Medulla oblongata (tissue), 1 donor: ENCODE data around the gene DISC1.

Experiments
- DNase-seq: peaks from one replicate; pipeline ENCODE4 v3.0.0-alpha.2; 2015; ENCODE audit errors: extremely low spot score

DISC1 gene

DNA sequence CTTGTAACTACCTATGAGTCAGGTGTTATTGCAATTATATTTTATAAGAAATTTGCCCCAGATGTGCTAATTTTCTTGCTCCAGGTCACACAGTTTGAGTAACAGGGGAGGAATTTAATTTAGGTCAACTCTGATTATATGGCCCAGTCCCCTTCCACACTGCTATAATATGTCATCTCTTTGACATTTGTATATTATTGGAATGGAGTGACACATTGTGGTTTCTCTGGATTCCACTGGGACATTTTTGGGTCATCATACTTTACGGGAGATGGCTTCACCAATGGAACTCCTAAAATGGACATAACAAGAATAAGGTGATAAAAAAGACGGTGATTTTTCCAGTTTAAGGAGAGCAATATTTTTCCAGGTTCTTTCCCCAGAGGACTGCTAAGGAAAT, 191.2 kb downstream of the DISC1 start:
- DNase-seq = no peak

DNA sequence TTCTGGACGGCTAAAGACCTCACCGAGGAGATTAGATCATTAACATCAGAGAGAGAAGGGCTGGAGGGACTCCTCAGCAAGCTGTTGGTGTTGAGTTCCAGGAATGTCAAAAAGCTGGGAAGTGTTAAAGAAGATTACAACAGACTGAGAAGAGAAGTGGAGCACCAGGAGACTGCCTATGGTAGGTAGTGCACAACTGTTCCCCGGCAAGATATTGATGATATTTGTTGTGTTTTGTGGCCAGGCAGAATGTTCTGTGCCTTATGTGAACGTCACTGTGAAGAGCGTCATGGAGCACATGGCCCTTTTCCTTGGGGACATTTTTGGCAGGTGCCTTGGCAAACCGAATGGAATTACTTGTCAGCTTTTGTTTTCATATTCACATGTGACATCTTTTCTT, 191.7 kb downstream of the DISC1 start:
- DNase-seq = no peak

DNA sequence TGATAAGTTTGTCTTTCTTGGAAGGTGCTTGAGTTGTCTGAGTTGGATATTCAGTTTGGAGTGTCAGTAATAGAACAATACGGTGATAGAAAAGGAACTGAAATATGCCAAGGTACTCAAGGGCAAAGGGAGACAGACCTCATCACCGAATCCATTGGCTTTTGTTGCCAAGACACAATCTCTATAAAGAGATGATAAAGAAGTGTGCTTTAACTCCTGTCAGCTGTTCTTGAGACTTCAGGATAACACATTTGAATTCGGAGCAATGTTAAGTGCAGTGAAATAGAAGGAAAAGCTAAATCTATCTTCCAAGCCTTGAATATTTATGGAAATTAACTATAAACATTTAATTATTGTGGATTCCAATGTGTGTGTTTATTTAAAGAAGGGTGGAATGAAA, 194.7 kb downstream of the DISC1 start:
- no peak for DNase-seq

DNA sequence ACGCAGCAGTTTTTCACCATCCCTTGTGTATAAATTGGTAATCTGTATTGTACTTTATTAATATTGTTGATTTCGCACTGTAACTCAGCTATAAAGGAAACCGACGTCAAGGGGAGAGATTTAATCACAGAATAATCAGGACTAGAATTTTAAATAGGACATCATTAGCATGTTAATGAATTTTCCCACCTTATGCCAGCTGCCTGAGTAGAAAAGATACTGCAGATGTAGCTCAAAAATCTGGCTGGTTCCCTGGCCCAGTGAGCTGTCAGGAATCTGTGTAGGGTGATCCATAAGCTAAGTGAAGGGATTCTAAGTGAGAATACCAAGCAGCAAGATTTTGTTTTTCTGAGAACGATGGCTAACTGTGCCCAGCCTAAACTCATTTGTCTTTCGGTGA, 195.5 kb downstream of the DISC1 start:
- DNase-seq = no peak

DNA sequence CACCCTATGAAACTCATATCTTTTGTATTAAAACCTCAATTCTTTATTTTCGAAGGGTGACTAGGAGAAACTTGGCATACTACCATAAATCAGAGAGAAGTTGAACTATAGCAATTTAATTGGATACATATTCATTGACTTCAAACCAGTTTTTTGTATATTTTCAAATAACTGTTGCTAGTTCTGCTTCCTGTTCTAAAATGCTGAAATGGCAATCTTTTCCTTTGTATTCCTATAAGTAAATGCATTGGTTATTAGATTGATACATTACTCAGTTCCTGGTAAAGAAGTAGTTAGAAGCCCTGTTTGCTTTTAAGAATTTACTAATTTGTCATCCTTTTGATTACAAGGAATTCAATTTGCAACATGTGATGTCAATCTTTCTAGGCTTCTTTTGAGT, 200.0 kb downstream of the DISC1 start:
- no peak for DNase-seq

DNA sequence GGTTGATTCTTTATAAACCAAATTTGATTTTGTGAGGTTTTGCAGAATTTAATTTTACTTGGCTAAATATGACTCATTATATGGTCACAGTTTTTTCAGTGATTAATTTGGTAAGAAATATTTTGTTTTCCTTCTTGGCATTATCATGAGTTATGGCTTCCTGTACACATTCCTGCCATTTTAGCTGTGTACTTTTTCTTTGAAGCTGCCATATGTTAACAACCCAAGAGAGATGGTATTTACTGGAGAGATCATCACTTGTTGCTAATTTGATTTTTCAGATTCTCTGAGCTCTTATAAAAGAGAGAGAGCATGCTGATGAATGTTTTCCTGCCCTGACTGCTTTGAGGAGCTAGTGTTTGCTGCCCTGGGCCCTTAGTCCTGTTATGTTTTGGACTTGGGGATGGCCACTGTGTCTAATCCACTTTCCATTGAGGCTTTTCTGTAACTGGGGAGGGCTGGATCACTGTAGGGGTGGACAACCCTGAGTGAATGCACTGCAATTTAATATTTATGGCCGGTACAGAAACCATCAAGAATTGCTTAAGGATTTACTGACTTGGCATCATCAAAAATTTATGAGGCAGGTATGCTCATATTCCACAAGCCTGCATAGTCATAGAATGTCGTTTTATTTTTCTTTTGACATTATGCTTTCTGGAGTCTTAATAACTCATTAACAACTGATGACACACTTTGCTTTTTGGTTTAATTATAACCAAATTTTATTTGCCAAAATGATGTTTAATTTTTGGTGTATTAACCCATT, 200.9 kb downstream of the DISC1 start:
- DNase-seq = no peak

DNA sequence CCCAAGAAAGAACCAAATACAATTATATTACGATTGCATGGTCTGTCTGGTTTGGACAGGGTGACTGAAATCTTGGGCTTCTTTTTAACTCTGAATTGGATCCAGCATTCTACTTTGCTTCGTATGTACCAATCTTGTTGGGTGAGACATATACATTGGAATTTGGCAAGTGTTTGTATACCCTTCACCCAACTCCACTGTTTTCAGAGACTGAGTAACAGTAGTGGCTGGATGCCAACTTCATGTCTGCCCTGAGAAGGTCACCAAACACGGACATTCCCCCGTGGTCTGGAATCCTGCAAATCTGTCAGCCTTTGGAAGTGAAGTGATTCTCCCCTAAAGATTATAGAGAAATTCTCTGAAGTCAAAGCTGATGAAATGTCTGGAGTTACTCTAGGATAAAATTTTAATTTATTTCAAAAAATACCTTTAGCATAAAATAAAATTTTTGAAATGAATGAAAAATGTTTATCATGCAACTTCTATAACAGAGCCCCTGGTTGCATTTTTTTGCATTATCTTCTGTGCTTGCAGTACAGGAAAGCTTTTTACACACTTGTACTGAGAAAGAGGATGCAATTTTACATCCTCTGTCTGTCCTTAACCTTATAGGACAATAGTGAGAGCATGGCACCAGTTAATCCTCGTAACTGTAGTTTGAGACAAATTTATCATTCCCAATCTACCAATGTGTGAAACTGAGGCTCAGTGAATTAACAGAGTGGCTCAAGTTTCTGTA, 201.8 kb downstream of the DISC1 start:
- no peak for DNase-seq

DNA sequence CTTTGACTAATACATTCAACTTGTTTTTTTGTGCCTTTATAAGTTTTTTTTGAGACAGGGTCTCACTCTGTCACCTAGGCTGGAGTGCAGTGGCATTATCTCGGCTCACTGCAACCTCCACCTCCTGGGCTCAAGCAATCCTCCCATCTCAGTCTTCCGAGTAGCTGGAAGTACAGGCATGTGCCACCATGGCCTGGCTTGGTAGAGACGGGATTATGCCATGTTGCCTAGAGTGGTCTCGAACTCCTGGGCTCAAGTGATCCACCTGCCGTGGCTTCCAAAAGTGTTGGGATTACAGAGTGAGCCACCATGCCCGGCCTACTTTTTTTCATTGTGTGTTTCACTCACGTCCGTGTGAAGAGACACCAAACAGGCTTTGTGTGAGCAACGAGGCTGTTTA, 202.7 kb downstream of the DISC1 start:
- no peak for DNase-seq

DNA sequence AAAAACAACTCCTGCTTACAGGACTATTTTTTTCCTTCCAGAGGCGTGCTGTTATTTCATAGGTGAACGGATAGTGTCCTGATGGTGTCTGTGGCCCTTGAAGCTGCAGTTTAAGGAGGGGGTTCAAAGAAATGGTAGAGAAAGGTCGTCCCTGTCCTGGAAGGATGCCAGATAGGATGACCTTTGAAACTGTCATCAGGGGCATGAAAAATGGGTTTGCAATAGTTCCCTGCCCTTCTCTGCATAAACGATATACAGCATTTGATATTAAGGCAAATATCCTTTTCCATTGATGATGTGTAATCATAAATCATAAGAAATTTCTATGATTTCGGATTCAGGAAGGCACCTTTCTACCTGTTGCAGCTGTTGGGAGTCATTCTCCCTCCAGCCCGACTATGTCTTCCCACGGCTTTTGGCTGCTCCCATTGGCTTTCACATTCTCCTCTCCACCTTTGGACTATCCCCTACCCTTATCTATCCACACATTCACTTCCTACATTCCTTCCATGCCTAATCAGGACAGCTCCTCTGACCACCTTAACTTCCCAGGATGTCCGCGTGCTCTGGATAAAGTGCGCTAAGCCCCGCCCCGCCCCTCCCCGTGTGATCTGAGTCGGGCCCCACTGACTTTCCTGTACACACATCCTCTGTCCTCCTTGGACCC, 209.8 kb downstream of the DISC1 start:
- DNase-seq = no peak

DNA sequence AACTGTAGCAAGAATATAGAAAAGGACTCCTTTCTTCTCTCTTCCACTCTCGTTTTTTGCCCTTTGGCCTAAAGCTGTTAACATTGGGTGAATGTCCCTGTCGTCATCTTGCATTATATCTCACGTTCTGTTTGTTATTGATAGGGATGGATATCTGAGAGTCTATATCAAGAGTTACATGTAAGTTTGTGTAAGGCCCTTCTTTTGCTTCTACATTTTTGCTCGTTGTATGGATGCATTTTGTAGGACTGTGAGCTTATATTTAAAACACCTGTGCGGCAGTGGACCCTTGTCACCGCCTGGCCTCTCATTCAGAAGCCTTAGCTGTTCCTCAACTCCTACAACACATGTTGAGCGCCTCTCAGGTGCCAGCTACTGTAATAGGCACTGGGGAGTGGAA, 211.9 kb downstream of the DISC1 start:
- no peak for DNase-seq

DNA sequence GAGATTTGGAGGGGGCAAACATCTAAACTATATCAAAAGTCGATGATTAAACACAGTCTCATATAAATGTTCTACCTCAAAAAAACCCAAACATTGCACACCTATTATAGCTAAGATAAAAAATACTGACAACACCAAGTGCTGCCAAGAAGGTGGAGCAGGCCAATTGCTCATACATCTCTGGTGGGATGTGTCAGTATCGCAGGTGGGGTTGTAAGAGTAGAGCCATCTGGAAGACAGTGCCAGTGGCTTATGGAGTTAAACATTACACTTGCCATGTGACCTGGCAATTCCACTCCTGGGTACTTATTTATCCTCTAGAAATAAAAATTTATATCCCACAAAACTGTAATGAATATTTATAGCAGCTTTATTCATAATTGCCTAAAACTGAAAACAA, 213.4 kb downstream of the DISC1 start:
- DNase-seq = no peak

DNA sequence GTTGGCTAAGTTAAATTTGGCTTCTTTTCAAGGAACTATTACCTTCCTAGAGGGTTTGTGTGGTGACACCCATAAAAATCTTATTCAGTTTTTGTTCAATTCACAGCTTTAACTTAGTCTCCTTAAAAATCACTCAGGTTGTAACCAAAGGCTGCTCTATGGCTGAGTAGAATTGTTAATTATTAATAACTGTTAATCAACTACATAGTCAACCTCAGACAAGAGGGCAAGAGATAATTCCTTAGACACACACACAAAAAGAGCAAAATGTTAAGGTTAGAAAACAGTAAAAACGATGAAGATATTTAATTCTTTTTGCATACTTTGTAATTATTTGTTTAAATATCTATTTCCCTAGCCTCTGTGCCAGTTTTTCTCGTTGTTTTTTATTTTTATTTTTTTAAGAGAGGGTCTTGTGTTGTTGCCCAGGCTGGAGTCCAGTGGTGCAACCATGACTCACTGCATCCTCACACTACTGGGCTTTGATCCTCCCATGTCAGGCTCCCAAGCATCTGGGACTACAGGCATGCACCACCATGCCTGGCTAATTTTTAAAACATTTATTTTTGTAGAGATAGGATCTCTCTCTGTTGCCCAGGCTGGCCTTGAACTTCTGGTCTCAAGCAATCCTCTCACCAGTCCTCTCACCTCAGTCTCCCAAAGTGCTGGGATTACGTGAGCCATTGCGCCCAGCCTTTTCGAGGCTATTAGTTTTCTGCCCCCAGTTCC, 215.2 kb downstream of the DISC1 start:
- DNase-seq = no peak

DNA sequence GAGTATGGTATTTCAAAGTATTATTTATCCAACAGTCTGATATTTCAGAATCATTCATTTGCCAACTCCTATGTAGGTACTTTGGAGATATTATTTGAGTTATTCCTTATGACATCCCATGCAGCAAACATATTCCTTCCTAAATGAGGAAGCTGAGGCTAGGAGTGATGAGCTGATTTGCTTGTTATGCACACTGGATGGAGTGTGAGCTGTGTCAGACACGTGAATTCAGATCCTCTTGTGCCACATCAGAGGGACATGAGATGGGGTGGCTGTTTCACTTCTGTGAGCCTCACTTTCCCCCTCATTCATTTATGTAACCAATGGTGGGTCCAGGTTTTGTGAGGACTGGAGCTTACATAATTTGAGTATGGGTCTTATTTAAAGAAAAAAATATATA, 215.9 kb downstream of the DISC1 start:
- DNase-seq = no peak

DNA sequence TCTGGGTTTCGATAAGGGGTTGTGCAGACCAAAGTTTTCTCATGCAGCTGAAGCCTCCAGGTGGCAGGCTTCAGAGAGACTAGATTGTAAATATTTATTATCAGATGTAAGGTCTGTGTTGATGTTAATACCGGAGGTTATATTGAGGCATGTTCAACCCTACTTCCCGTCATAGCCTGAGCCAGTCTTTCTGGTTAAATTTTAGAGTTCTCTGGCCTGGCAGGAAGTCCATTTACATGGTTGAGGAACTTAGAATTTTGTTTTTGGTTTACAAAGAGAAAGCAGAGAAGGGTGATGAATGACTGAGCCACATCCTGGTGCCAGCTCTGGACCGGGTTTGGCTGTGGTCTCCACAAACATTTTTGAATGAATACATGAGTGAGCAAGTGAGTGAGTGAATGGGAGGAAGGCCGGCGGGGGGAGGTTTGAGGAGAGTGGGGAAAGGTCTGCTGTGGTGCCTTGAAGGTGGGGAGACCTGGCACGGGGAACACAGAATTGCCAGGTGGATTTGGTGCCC, 218.5 kb downstream of the DISC1 start:
- DNase-seq = no peak

DNA sequence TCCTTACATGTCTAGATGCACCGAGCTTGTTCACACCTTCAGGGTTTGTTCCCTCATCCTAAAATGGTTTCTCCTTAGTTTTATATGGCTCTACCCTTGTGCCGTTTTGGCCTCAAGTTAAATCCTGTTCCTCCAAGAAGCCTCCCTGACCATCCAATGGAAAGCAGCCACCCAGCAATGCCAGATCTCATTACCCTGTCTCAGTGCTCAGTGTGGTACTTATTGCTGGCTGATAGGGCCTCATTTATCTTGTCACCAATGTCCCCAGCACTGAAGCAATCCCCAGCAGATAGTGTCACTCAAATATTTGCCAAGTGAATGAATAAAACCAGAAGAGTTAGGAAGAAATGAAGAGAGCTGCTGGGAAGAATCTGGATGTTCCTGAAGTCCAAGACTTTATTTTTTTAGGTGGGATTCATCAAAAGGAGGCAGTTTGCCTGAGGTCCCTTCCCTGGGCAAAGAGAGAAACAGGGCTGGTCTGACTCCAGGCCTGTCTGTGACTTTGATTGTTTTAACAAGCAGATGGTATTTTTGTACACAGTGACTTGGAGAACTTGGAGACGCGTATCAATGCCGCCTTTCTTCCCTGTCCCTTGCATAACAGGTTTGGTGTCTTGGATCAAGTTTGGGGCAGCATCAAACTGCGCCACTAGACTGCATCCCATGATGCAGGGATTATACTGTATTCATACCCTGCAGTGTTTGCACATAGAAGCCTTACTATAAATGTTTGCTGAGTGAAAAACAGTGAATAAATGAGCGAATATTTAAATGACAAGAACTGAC, 221.2 kb downstream of the DISC1 start:
- peak; percentile 35 for DNase-seq

DNA sequence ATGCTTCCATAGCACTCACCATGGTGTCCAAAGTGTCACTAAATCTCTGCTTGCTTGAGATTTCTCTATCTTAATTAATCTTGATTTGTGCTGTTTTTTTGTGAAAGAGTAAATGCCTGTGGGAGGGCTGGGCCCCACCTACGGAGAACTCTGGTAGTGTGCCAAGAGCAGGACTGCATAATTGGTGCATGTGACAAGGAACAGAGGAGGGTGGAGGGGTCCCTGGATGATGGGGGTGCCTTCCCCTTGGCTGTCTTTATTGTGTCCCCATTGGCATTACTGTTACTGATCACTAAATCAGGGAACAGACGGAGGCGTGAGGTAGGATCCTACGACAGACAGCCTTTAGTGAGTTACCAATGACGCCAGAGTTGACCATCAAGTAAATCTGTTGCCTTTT, 223.4 kb downstream of the DISC1 start:
- no peak for DNase-seq

DNA sequence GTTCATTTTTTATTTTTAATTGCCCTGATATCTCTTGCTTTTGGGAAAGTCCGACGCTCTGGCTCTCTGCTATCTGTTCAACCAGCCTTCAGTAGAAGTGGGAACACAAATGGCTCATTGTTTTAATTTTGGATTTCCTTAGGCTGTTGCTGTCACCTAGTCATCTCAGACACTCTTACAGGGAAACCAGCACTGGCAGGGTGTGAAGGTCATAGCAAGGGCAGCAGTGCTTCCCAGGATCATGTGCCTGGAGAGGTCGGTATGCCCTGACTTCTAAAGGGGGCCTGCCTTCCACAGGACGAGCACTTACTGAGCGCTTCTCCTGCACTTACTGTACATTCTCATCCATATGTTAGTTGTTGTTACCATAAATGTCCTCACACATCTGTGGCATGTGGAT, 224.2 kb downstream of the DISC1 start:
- no peak for DNase-seq

DNA sequence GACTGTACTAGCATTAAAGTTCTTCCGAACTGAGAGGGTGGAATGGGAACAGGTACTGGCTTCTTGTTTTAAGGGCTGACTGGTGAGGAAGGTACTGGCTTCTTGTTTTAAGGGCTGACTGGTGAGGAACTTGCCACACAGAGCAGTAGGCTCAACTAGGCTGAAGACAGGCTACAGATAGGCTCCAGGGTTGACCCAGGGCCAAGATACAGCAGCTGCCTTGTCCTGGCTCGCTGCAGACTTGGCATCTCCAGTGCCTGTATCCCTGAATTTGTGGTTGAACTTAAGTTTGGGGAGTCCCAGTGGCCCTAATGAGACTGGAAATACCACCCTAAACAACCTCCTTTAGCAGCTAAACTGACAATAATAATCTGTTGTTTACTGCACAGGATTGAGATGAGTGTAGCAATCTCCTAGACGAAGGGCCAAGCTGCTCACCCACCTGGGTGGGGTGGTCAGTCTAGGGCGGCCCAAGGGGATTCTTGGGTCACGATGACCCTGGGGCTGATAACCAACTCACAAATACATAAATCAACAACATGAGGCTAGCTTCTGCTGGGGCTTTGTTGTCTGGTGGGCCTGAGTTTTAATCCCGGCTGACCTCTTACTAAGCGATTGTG, 227.1 kb downstream of the DISC1 start:
- no peak for DNase-seq

DNA sequence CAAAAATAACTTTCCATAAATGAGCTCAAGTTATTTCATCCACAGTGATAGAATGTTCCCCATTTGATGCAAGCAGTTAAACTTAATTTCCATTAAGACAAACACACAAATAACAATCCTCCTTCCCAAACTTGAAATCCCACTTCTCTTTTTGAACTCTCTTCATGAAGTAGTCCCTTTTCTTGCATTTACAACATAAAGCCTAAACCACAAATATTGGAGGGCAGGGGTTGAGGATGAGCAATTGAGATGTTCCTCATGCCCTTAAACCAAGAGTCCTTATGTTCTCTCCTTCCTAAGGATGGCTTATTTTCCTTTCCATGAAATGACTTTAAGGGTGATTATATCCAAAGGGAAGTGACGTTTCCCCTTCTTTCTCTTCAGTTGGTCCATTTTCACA, 228.8 kb downstream of the DISC1 start:
- DNase-seq = no peak

DNA sequence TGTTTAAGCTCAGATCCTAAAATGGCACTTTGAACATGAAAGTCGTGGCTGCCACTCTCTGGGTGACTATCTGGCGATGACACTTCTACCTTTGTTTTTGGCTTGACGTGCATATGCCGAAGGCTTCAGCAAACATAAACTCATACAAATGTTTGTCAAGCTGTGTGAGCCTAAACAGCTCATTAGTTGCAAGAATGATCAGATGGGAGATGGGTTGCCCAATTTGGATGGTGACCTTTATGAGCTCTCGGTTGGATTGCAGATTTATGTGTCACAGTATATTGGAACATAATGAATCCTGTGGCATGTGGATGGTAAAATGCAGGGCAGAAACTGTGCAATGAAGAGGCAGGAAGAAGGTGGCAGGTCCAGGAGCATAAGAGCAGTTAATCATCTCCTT, 229.3 kb downstream of the DISC1 start:
- no peak for DNase-seq

DNA sequence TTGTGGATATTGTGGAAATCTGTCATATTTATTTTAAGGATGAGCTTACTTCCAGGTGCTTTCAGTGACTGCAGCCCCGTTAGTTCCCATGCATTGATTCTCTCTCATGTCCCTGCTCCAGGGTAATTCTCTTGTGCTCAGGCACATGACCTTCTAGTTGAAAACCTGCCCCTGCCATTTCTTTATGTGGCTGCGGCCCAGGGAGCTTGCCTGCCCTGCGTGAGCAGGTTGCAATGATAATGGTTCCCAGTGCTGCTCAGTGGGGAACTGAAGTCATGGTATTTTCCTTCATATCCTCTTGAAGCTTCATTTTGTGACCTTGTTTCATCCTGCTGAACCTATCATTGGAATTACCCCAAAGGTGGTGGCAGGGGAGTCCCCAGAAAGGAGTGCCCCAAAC, 229.8 kb downstream of the DISC1 start:
- DNase-seq = no peak
